ENCODE measurements around the gene LRRC8B.

The LRRC8B gene

DNA sequence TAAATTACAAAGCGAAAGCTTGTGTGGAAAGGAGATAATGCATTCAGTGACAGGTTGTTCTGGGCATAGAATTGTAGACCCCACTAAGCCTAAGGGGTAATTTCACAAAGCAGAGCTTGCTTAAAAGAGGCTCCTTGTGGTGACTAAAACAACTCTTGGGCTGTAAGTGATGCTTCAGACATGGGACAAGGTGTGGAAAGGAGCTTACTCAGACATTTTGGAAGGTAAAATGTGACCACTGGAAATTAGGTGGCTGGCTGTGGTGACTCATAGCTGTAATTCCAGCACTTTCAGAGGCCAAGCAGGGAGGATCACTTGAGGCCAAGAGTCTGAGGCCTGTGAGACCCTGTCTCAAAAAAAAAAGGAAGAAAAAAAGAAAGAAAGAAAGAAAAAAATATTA is 57.2 kb downstream of the LRRC8B start:
- H3K4me3 ChIP-seq (ENCODE audit: low read length, poor library complexity, severe bottlenecking): no peak overlapping the region
- H3K4me2 ChIP-seq (ENCODE audit: low read depth, low read length, poor library complexity, severe bottlenecking): no peak overlapping the region
- H3K9me2 ChIP-seq (replicated peaks; ENCODE audit: low read depth, low read length): no peaks in the 10 kb centered on the region
- H3K9me3 ChIP-seq (ENCODE audit: insufficient read depth, low read depth, low read length): no peaks in the 10 kb centered on the region
- TF ChIP-seq EZH2phosphoT487 (IDR thresholded peaks at IDR 0.05; ENCODE audit: borderline replicate concordance): no peak
- TF ChIP-seq, protein P1, sequence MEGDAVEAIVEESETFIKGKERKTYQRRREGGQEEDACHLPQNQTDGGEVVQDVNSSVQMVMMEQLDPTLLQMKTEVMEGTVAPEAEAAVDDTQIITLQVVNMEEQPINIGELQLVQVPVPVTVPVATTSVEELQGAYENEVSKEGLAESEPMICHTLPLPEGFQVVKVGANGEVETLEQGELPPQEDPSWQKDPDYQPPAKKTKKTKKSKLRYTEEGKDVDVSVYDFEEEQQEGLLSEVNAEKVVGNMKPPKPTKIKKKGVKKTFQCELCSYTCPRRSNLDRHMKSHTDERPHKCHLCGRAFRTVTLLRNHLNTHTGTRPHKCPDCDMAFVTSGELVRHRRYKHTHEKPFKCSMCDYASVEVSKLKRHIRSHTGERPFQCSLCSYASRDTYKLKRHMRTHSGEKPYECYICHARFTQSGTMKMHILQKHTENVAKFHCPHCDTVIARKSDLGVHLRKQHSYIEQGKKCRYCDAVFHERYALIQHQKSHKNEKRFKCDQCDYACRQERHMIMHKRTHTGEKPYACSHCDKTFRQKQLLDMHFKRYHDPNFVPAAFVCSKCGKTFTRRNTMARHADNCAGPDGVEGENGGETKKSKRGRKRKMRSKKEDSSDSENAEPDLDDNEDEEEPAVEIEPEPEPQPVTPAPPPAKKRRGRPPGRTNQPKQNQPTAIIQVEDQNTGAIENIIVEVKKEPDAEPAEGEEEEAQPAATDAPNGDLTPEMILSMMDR (conservative IDR thresholded peaks at IDR 0.05; ENCODE audit: low read length): no peak
- no peaks in the 10 kb centered on the region for H4K20me1 ChIP-seq (ENCODE audit: insufficient read depth, low read length, poor library complexity, severe bottlenecking)
- no peaks in the 10 kb centered on the region for H3F3A ChIP-seq (ENCODE audit: low read depth)
- H3K9ac ChIP-seq (ENCODE audit: low read depth, low read length, poor library complexity, severe bottlenecking): no peak overlapping the region
- H3K4me1 ChIP-seq (ENCODE audit: insufficient read depth, low read length, poor library complexity, severe bottlenecking): no peaks in the 10 kb centered on the region
- peaks cover 64% of the 10 kb centered on the region; the same call in 1 of the 2 replicates for H3K36me3 ChIP-seq (ENCODE audit: insufficient read depth, low read length)
- no peaks in the 10 kb centered on the region for H3K79me2 ChIP-seq (ENCODE audit: insufficient read depth, low read length)
- H3K27me3 ChIP-seq (ENCODE audit: insufficient read depth, low read length, poor library complexity, severe bottlenecking): no peaks in the 10 kb centered on the region
- H2AFZ ChIP-seq (ENCODE audit: low read length): no peak overlapping the region

DNA sequence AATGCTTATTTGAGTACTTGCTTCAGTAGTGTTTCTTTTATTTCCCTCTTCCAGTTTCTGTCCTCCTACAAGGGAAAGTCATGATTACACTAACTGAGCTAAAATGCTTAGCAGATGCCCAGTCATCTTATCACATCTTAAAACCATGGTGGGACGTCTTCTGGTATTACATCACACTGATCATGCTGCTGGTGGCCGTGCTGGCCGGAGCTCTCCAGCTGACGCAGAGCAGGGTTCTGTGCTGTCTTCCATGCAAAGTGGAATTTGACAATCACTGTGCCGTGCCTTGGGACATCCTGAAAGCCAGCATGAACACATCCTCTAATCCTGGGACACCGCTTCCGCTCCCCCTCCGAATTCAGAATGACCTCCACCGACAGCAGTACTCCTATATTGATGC is 57.9 kb downstream of the LRRC8B start:
- Histone ChIP-seq H3K79me2 (ENCODE audit: insufficient read depth, low read length) (no peaks in the 10 kb centered on the region), H3K4me2 (ENCODE audit: low read depth, low read length, poor library complexity, severe bottlenecking) (no peak overlapping the region), H3K9ac (ENCODE audit: low read depth, low read length, poor library complexity, severe bottlenecking) (no peak overlapping the region), H2AFZ (ENCODE audit: low read length) (no peak overlapping the region), H3K4me1 (ENCODE audit: insufficient read depth, low read length, poor library complexity, severe bottlenecking) (no peaks in the 10 kb centered on the region), H4K20me1 (ENCODE audit: insufficient read depth, low read length, poor library complexity, severe bottlenecking) (no peaks in the 10 kb centered on the region), H3F3A (ENCODE audit: low read depth) (no peaks in the 10 kb centered on the region), H3K27me3 (ENCODE audit: insufficient read depth, low read length, poor library complexity, severe bottlenecking) (no peaks in the 10 kb centered on the region), H3K9me3 (ENCODE audit: insufficient read depth, low read depth, low read length) (no peaks in the 10 kb centered on the region), H3K9me2 (replicated peaks; ENCODE audit: low read depth, low read length) (no peaks in the 10 kb centered on the region), H3K4me3 (ENCODE audit: low read length, poor library complexity, severe bottlenecking) (no peak overlapping the region), H3K36me3 (ENCODE audit: insufficient read depth, low read length) (peaks cover 63% of the 10 kb centered on the region; the same call in 1 of the 2 replicates)
- TF ChIP-seq, protein P1 (conservative IDR thresholded peaks at IDR 0.05; ENCODE audit: low read length): no peak
- TF ChIP-seq EZH2phosphoT487 (IDR thresholded peaks at IDR 0.05; ENCODE audit: borderline replicate concordance): no peak

DNA sequence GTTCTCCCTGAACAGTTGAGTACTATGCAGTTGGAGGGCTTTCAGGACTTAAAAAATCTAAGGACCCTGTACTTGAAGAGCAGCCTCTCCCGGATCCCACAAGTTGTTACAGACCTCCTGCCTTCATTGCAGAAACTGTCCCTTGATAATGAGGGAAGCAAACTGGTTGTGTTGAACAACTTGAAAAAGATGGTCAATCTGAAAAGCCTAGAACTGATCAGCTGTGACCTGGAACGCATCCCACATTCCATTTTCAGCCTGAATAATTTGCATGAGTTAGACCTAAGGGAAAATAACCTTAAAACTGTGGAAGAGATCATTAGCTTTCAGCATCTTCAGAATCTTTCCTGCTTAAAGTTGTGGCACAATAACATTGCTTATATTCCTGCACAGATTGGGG is 59.6 kb downstream of the LRRC8B start:
- H2AFZ ChIP-seq (ENCODE audit: low read length): no peak overlapping the region
- H3K36me3 ChIP-seq (ENCODE audit: insufficient read depth, low read length): peaks cover 69% of the 10 kb centered on the region; the same call in 1 of the 2 replicates
- no peaks in the 10 kb centered on the region for H3K79me2 ChIP-seq (ENCODE audit: insufficient read depth, low read length)
- no peaks in the 10 kb centered on the region for H3K9me3 ChIP-seq (ENCODE audit: insufficient read depth, low read depth, low read length)
- no peaks in the 10 kb centered on the region for H3K27me3 ChIP-seq (ENCODE audit: insufficient read depth, low read length, poor library complexity, severe bottlenecking)
- no peak overlapping the region for H3K4me3 ChIP-seq (ENCODE audit: low read length, poor library complexity, severe bottlenecking)
- TF ChIP-seq EZH2phosphoT487 (IDR thresholded peaks at IDR 0.05; ENCODE audit: borderline replicate concordance): no peak
- TF ChIP-seq, protein P1 (conservative IDR thresholded peaks at IDR 0.05; ENCODE audit: low read length): no peak
- H3K9me2 ChIP-seq (replicated peaks; ENCODE audit: low read depth, low read length): no peaks in the 10 kb centered on the region
- H3F3A ChIP-seq (ENCODE audit: low read depth): no peaks in the 10 kb centered on the region
- H3K4me1 ChIP-seq (ENCODE audit: insufficient read depth, low read length, poor library complexity, severe bottlenecking): no peaks in the 10 kb centered on the region
- H3K4me2 ChIP-seq (ENCODE audit: low read depth, low read length, poor library complexity, severe bottlenecking): no peak overlapping the region
- H4K20me1 ChIP-seq (ENCODE audit: insufficient read depth, low read length, poor library complexity, severe bottlenecking): no peaks in the 10 kb centered on the region
- no peak overlapping the region for H3K9ac ChIP-seq (ENCODE audit: low read depth, low read length, poor library complexity, severe bottlenecking)

Measured in Loucy (cell line).